Endothelial cell of umbilical vein (primary cell): ENCODE data around the gene LSM14B. TPM values are rescaled to one million over a fixed set of nuclear protein-coding genes. Genes with fewer than 3 reads are reported as not detected.

Experiments
- BruUV-seq: library from RNA; stranded (reverse); fragments of 400-500 nt; replicated peaks from 2 replicates; lab custom pipeline; 2021; lab: Mats Ljungman, UMichigan
- CTCF ChIA-PET: fragments of 300-600, 350-600 bp; sonication (Branson Sonifier 250); formaldehyde crosslinking; loops from one replicate; lab custom pipeline; 2021; ENCODE audit warnings: antibody characterized with exemption, inconsistent platforms; lab: Charles Lee
- POLR2A ChIA-PET: fragments of 300-600, 350-600 bp; sonication (Branson Sonifier 250); formaldehyde crosslinking; loops from one replicate; lab custom pipeline; 2021; ENCODE audit warnings: antibody characterized with exemption, inconsistent platforms; lab: Charles Lee
- DNase-seq: peaks from one replicate; pipeline ENCODE4 v3.0.0-alpha.2; 2011; ENCODE audit warnings: low read depth, low spot score
- FAIRE-seq: peaks from 2 replicates; lab custom pipeline; 2011; peaks lifted over from hg19 to GRCh38; lab: Jason Lieb, UNC
- H2AFZ ChIP-seq: 2 replicates; pipeline ENCODE4 v1.6.0; 2012; ENCODE audit warnings: low read depth, low read length, control low read depth, inconsistent platforms
- H3K27ac ChIP-seq: 2 replicates; pipeline ENCODE4 v1.5.1; 2011; ENCODE audit warnings: low read depth, mild to moderate bottlenecking, control low read depth, low read length, moderate library complexity; ENCODE audit not compliant: insufficient read depth
- H3K27me3 ChIP-seq, 2 experiments: 2 replicates each; pipeline versions ENCODE4 v1.6.0 to v1.6.1; 2011; ENCODE audit warnings: low read length in 2 of 2, mixed read lengths in 1 of 2; ENCODE audit not compliant: control insufficient read depth in 2 of 2, insufficient read depth in 2 of 2
- H3K36me3 ChIP-seq, 2 experiments: 2 replicates in 1 of 2; 3 replicates in 1 of 2; pipeline ENCODE4 v1.5.1; 2011; ENCODE audit warnings: low read length in 2 of 2, mild to moderate bottlenecking in 1 of 2, moderate library complexity in 1 of 2; ENCODE audit not compliant: control insufficient read depth in 2 of 2, insufficient read depth in 2 of 2; ENCODE audit errors: extremely low read depth in 1 of 2
- H3K4me1 ChIP-seq: 3 replicates; pipeline ENCODE4 v1.5.1; 2011; ENCODE audit warnings: mild to moderate bottlenecking, low read length; ENCODE audit not compliant: control insufficient read depth, insufficient read depth; ENCODE audit errors: extremely low read depth
- H3K4me2 ChIP-seq: 2 replicates; pipeline ENCODE4 v1.6.1; 2011; ENCODE audit warnings: low read length, control low read depth, mixed read lengths; ENCODE audit not compliant: insufficient read depth
- H3K4me3 ChIP-seq, 3 experiments: fragments of 200-600 bp in 1 of 3; sonication (generic), shearing (Covaris generic) in 1 of 3; replicated peaks in 1 of 3; 2 replicates each; pipeline ENCODE4 v1.5.1; 2011 to 2016; ENCODE audit warnings: control low read depth in 3 of 3, low read length in 3 of 3, mild to moderate bottlenecking in 2 of 3, inconsistent platforms in 1 of 3, low read depth in 1 of 3, moderate library complexity in 1 of 3; ENCODE audit not compliant: insufficient read depth in 1 of 3
- H3K79me2 ChIP-seq: 2 replicates; pipeline ENCODE4 v1.6.0; 2012; ENCODE audit warnings: low read length, inconsistent platforms; ENCODE audit not compliant: control insufficient read depth, insufficient read depth
- H3K9ac ChIP-seq: replicated peaks from 2 replicates; pipeline ENCODE3; 2011; ENCODE audit warnings: low read length, control low read depth; ENCODE audit not compliant: insufficient read depth; ENCODE audit errors: extremely low read depth
- H3K9me1 ChIP-seq: replicated peaks from 3 replicates; pipeline ENCODE4 v1.6.0; 2011; ENCODE audit warnings: mild to moderate bottlenecking, low read length; ENCODE audit not compliant: control insufficient read depth, insufficient read depth; ENCODE audit errors: extremely low read depth
- H3K9me3 ChIP-seq: replicated peaks from 2 replicates; pipeline ENCODE4 v1.5.1; 2012; ENCODE audit warnings: low read length, inconsistent platforms; ENCODE audit not compliant: control insufficient read depth, insufficient read depth
- H4K20me1 ChIP-seq: replicated peaks from 2 replicates; pipeline ENCODE3; 2011; ENCODE audit warnings: mild to moderate bottlenecking, low read length; ENCODE audit not compliant: control insufficient read depth, insufficient read depth; ENCODE audit errors: extremely low read depth
- EZH2 ChIP-seq: IDR thresholded peaks from 2 replicates; pipeline ENCODE4 v1.6.1; 2012; ENCODE audit warnings: borderline replicate concordance, low read depth, mild to moderate bottlenecking, moderate library complexity, low read length, inconsistent platforms; ENCODE audit not compliant: severe bottlenecking
- FOS ChIP-seq: IDR thresholded peaks from 2 replicates; pipeline ENCODE4 v1.6.1; 2011; ENCODE audit warnings: mild to moderate bottlenecking, low read length, moderate library complexity, borderline replicate concordance; ENCODE audit not compliant: insufficient read depth
- GATA2 ChIP-seq: IDR thresholded peaks from 2 replicates; pipeline ENCODE4 v1.7.0; 2011; ENCODE audit warnings: low read depth, mild to moderate bottlenecking, moderate library complexity, mixed read lengths, low read length; ENCODE audit not compliant: insufficient read length, insufficient read depth
- JUN ChIP-seq: IDR thresholded peaks from 2 replicates; pipeline ENCODE4 v1.6.1; 2011; ENCODE audit warnings: borderline replicate concordance, low read depth; ENCODE audit not compliant: insufficient read length, insufficient read depth
- MYC ChIP-seq: IDR thresholded peaks from one replicate; pipeline ENCODE4 v1.6.1; 2011; ENCODE audit warnings: mild to moderate bottlenecking, low read depth, low read length
- POLR2A ChIP-seq: IDR thresholded peaks from 2 replicates; pipeline ENCODE4 v1.6.1; 2012; ENCODE audit warnings: low read depth, mild to moderate bottlenecking, control low read depth, low read length
- POLR2AphosphoS5 ChIP-seq: IDR thresholded peaks from 2 replicates; pipeline ENCODE4 v1.6.1; 2012; ENCODE audit warnings: low read depth, mild to moderate bottlenecking, control low read depth, low read length, moderate library complexity; ENCODE audit not compliant: insufficient read depth
- dilution Hi-C: fragments of 300-500 bp; cut with MboI; formaldehyde crosslinking; loops from one replicate; pipeline ENCODE4 v1.15.0; 2019; ENCODE audit warnings: low sequenced_read_pairs; ENCODE audit not compliant: extremely low pct_ligation_motif_present
- intact Hi-C: fragments of 100-400 bp; cut with micrococcal nuclease; formaldehyde crosslinking; loops from one replicate; pipeline ENCODE4 v1.10.0; 2022
- polyA plus RNA-seq, 4 experiments: library from polyadenylated mRNA; depleted of rRNA in 3 of 4; stranded (reverse) in 3 of 4; unstranded in 1 of 4; fragments of >200 nt; gene quantifications; 2 replicates each; pipeline versions ENCODE4 v1.2.1 to v1.2.3, GENCODE V29; 2011 to 2012; ENCODE audit warnings: missing spikeins in 1 of 4
- total RNA-seq: library from RNA; stranded (reverse); gene quantifications from 2 replicates; pipeline ENCODE4 v1.2.3, GENCODE V29; 2021
- TF ChIP-seq, protein P1 (sequence below), 2 donors: IDR thresholded peaks; 1 replicate in 1 of 2; 2 replicates in 1 of 2; pipeline ENCODE4 v1.5.1; 2011; ENCODE audit warnings: low read length in 2 of 2, mild to moderate bottlenecking in 2 of 2, moderate library complexity in 2 of 2, control low read depth in 1 of 2, inconsistent platforms in 1 of 2, low read depth in 1 of 2; ENCODE audit not compliant: insufficient read depth in 1 of 2; ENCODE audit errors: extremely low read depth in 1 of 2
- TF ChIP-seq, protein P2 (sequence below): IDR thresholded peaks from 2 replicates; pipeline ENCODE4 v1.6.1; 2011; ENCODE audit not compliant: insufficient read depth, insufficient read length

The LSM14B gene
- total and polyA plus RNA-seq, 2 donors (not counting 3 experiments of a cell fraction or from before 2014, with no cell fraction given) = 32.5 to 34.0 TPM

DNA sequence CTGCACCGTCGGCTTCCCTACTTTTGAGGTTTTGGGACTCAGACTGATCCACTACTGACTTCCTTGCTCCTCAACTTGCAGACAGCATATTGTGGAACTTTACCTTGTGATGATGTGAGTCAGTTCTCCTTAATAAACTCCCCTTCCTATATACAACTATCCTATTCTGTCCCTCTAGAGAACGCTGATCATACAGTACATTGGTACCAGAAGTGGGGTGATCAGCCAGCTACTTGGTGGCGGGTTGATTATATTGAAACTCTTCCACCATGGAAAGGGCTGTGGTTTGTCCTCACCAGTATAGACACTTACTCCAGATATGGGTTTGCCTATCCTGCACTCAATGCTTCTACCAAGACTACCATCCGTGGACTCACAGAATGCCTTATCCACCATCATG is 49.0 kb upstream of the LSM14B start:
- ChIA-PET CTCF (no interaction called here), POLR2A (no interaction called here)
- Histone ChIP-seq H3K79me2 (no peaks in the 10 kb centered on the region), H3K4me3 (no peak overlapping the region), H3K36me3 (no peaks in the 10 kb centered on the region), H3K27me3 (no peaks in the 10 kb centered on the region), H2AFZ (no peak overlapping the region), H3K4me2 (no peak overlapping the region), H3K4me1 (no peaks in the 10 kb centered on the region), H3K27ac (no peak overlapping the region), H3K9ac (no peak overlapping the region), H3K9me3 (no peaks in the 10 kb centered on the region), H3K9me1 (no peaks in the 10 kb centered on the region), H4K20me1 (no peaks in the 10 kb centered on the region)
- DNase-seq = no peak
- dilution Hi-C loops (no loop called here), intact Hi-C loops (no loop called here)
- TF ChIP-seq GATA2 = no peak
- TF ChIP-seq JUN = no peak
- TF ChIP-seq FOS = no peak
- TF ChIP-seq EZH2 = no peak
- TF ChIP-seq POLR2AphosphoS5 = no peak
- TF ChIP-seq, protein P1, sequence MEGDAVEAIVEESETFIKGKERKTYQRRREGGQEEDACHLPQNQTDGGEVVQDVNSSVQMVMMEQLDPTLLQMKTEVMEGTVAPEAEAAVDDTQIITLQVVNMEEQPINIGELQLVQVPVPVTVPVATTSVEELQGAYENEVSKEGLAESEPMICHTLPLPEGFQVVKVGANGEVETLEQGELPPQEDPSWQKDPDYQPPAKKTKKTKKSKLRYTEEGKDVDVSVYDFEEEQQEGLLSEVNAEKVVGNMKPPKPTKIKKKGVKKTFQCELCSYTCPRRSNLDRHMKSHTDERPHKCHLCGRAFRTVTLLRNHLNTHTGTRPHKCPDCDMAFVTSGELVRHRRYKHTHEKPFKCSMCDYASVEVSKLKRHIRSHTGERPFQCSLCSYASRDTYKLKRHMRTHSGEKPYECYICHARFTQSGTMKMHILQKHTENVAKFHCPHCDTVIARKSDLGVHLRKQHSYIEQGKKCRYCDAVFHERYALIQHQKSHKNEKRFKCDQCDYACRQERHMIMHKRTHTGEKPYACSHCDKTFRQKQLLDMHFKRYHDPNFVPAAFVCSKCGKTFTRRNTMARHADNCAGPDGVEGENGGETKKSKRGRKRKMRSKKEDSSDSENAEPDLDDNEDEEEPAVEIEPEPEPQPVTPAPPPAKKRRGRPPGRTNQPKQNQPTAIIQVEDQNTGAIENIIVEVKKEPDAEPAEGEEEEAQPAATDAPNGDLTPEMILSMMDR (IDR thresholded peaks at IDR 0.05; ENCODE audit: extremely low read depth in 1 of 2, insufficient read depth in 1 of 2, low read depth in 1 of 2, low read length in 2 of 2) = no peak
- TF ChIP-seq, protein P2, sequence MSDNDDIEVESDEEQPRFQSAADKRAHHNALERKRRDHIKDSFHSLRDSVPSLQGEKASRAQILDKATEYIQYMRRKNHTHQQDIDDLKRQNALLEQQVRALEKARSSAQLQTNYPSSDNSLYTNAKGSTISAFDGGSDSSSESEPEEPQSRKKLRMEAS = no peak
- TF ChIP-seq MYC = no peak
- no peak for TF ChIP-seq POLR2A
- FAIRE-seq = no peak
- BruUV-seq = no TSS peak
